ENCODE measurements around the gene APEH.
"Not testable (repeated sequence)": the region's sequence is repeated elsewhere in the genome, so short reads cannot be mapped to it uniquely, and the experiment has no call there.

- not testable (repeated sequence) for TF ChIP-seq CTCF, POLR2A (IDR thresholded peaks at IDR 0.05)
Observed at GRCh38 chr3:49688338-49689045, 14.3 kb downstream of the APEH start.

Data from adrenal gland (tissue), 5 donors.